Measurements from ENCODE around the gene KCNA2.

Gene KCNA2

DNA sequence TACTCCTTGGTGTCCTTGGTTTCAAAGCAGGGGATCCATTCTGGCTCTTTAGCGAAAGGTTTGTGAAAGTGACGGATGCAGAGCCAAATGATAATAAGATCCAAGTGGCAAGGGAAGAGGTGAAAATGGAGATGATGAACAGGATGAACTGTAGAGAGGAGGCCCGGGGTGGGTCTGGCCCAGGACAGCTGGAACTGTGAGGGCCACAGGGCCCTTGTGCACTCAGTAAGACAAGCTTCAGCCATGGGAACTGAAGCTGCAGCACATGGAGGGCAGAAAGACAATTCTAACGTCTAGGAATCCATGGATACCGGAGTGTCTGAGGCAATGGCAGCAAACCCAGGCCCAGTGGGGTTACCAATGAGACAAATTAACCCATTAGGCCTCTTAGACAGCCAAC is 4.8 kb downstream of the KCNA2 start:
- DNase-seq: no peak

DNA sequence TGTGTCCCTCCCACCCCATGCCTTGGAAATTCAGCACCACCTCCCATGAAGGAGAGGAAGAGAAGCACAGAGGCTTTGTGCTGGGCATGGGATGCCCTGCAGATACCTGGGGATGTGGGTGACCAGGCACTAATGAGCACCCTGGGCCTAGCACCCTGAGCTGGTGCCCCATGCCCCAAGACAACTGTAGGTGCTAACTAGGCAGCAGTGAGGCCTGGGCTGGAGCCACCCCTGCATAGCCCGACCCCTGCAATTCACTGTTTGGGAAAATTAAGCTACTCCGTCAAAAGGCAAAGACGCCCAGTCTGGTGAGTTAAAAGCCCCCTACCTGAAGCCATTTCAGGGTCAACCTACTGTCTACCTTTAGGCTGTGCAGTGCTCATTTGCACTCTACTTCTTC is 5.4 kb downstream of the KCNA2 start:
- DNase-seq: no peak

DNA sequence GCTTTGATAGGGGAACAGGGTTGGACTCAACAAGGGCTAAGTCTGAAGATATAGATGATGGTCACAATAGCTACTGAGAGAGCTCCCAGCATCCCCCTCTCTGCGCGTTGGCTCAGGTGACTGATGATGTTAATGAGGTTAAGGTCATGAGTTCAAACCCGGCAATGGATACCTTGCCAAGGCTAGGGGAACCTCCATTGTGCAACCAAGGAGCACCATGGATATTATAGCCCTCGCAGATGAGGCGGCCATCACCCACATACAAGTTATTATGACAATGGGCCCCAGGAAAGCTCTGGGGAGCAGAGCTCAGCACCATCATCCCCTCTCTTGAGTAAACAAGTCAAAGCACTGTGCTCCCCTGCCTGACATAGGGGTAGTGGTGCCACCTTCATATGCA is 8.2 kb downstream of the KCNA2 start:
- DNase-seq: no peak

DNA sequence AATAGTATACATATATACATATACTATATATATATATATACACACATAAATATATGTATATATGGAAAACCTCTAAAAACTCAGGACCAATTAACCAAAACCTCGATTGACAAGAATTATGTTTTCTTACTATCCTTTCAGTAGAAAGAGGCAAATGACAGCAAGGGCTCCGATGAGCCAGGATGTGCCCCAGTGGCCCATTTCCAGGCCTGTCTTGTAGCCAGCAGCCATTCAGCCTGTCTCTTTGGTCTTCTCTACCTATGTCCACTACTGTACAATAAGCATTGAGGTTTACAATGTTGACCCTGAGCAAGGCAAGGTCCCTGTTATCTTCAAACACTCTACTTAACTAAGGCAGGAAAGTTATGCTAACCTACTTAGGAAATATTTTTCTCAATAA is 9.8 kb downstream of the KCNA2 start:
- no peak for DNase-seq

DNA sequence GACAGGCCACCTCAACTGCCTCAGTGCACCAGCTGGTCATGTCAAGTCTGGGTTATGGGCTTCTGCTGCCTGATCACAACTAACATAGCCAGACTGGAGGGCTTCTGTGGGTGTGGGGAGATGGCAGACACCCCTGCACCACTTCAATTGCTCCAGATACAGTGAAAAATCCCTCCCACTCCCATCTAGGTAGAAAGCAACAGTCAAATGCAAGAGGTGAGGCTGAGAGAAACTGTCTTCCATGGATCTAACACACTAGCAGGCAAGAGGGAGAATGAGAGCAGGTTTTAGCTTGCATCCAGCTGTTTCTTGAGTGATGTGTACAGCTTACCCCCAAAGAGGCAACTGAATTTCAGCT is 10.8 kb downstream of the KCNA2 start:
- DNase-seq: no peak

DNA sequence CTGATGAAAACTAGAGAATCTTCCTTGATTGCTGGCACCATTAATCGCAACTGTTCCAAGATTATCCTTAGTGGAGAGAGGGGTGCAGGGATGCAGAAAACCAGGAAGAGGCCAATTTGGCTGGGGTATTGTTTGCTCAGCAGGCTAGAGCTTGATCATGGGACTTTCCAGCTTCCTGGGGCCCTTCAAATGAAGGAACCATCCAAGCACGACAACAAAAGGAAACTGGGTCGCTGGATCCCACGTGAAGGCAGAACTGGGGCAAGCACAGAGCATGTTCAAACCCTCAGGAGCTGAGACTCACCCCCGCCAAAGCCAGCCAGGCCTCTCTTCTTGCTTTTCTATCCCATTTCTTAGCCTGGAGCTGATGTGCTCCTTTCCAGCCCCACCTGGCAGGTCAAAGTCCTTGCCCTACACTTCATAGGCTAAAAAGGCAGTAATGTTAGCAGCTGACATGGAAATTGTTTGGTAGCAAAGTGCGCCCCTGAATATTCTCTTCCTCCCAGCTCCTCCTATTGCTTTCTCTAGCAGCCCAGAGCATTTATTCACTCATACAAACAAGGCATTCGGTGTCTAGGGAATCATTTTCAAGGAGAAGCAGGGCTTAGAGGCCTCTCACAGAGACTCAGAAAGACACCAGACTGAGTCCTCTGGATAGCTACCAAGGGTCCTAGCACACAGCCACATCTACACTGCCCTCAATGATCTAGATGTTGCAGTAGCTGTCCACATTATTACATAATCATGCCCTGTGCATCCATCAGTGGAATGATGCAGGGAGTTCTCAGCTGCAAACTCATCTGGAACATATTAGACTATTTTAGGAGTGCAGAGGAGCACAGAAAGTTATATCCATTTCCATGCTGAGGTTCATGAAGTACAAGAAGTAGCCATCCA is 11.5 kb downstream of the KCNA2 start:
- DNase-seq: no peak

DNA sequence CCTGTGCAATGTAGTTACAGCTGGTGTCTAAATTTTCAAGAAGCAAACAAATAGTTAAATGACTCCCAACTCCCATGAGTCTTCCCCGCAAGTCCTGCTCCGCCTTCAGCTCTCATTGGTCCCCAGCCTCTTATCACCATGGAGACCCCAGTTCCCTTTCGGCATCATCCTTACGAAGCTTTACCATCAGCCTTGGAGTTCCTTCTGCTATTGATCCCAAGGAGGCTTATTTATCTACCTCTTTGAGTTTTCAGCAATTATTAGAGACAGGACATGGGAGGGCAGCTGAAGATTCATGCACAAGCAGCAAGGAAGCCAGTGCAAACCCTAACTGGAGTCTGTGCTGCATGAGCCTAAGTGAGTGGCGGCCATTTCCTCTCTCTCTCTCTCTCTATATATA is 12.3 kb downstream of the KCNA2 start:
- no peak for DNase-seq

DNA sequence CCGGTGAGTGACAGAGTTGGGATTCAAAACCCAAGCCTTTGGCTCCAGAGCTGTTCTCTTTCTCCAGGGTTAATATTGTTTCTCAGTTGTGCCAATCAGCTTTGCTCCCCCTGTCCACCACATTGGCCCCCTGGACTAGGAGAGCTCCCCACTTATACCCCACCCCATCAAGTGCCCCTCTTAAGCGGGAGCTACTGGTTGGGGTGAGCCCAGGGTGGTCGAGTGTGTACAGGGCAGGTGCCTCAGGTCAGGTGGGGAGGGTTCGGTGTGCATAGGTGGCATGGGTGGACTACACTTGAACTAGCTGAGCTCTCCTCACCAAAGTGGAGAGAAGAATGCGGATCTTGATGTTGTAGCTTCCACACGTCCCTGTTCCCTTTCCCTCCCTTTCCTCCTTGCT is 14.2 kb downstream of the KCNA2 start:
- no peak for DNase-seq

DNA sequence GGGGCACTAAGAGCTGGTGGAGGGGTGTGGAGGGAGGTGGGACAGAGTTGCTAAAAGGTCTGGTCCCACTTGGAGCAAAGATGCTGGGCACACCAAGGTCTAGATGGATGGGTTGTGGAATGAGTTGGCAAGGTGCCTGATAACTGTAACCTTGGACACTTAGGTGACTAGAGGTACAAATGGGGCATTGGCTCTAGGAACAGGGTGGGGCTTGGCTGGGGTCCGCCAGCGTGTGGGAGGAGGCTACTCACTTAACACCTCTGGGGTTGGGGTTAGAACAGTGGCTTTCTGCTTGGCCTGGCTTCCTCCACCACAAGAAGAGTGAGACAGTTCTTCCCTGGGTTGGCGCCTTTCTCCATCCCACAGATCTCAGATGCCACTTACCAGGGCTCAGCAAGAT is 17.2 kb downstream of the KCNA2 start:
- DNase-seq: no peak

DNA sequence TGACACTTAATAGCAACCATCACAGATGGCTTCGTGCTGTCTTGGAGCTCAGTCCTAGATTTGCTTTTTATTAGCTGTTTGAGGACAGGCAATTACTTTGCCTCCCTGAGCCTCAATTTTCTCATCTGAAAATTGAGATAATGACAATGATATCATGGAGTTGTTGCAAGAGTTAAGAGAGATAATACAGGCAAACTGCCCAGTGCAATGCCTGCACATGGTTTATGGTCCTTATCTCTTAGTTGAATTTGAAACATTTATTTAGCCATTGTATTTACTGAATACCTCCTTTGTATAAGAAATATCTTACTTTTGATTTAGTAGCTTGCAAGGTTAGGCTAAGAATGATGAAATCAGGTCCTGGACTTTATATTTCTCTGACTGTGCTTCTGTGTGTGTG is 17.7 kb downstream of the KCNA2 start:
- no peak for DNase-seq

DNA sequence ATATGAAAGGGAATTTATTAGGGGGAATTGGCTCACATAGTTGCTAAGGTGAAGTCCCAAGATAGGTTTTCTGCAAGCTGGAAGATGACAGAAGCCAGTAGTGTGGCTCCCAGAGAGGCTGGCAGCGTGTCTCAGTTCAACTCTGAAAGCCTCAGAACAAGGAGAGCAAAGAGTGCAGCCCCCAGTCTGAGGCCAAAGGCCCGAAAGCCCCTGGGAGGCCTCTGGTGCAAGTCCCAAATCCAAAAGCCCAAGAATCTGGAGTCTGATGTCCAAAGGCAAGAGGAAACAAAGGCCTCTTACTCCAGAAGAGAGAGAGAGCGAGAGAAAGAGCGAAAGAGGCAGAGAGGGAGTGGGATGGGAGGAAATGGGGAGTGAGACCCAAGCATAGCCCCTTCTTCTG is 18.3 kb downstream of the KCNA2 start:
- DNase-seq: no peak

DNA sequence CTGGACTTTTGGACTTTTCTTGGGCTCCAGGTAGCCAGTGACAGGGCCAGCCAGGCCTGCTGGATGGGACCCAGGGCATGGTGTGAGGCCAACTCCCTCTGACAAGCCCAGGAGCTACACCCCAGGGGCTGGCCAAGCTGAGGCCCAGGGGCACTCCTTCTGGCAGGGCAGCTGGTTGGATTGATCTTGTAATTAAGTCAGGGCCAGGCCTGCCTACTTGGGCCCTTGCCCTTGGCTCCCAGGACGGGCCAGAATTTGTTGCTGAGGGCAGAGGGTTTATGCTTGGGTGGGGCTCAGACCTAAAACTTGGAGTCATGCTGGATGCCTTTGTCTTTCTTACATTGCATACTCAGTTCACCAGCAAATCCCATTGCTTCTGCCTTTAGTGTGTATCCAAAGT is 20.7 kb downstream of the KCNA2 start:
- no peak for DNase-seq

DNA sequence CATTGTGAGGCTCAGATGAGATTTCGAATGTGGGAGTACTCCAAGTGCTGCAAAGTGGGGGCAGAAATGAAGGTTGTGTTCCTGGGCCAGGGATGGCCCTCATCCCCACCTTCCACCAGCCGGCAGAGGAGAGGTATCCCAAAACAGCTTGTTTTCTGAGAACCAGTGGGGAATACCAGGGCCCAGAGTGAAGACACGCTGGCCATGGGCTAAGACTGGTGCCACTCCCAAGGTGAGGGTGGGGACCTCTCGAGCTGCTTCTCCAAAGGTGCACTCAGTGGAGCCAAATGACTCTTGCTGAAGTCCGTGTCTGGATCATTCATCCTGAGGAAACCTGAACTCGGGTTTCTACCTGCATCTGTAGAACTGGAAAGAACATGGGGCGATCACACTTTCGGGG is 22.1 kb downstream of the KCNA2 start:
- no peak for DNase-seq

DNA sequence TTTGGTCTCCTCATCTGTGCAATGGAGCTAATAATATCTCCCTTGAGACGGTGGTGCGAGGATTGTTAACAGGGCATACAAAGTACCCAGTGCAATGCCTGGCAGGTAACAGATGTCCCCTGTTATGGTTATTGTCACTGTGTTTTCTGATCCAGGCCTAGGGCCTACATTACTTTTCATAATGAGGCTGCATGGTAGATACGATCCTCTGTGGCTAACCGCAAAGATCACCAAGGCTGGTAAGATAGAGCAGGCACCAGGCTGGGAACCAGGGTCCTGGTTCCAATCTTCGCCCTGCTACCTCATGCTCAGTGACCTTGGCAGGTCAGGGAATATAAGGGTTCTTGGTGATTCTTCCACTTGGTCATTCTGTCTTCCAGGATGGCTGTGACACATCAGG is 22.7 kb downstream of the KCNA2 start:
- no peak for DNase-seq

DNA sequence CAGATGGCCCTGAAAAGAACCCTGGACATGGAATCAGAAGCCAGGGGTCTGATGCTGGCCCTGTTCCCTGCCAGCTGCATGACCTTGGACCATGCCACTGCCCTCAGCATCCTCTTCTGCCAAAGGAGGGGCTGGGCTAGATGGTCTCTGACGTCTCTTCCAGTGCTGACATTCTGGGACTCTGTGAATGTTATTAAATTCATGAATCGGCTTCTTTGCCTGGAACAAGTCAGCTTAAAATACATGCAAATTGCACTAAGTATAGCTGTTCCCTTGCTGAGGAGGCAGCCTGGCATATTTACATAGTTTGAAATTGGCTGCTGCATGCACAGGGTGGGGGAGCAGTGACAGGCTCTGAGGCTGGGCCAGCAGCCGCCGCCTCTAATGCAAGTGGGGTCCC is 23.8 kb downstream of the KCNA2 start:
- DNase-seq: no peak

DNA sequence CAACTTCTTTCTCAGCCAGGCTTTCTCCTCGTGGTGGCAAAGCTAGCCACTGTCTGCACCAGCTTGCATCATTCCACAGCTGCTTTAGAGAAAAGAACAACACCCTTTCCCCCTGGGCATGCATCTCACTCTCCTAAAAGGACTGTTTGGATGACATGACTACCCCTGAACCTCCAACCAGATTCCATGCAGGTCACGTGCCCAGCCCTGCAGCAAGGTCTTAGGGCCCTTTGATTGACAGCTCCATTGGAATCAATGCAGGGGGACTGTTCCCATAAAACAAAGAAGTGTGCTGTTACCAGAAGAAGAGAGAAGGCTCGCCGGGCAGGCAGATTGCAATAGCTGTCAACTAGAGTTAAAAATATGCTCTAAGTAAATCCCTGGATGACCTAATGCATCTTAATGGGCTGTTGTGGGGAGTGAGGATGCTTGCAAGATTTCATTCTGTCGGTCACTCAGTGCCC is 24.4 kb downstream of the KCNA2 start:
- DNase-seq: no peak

DNA sequence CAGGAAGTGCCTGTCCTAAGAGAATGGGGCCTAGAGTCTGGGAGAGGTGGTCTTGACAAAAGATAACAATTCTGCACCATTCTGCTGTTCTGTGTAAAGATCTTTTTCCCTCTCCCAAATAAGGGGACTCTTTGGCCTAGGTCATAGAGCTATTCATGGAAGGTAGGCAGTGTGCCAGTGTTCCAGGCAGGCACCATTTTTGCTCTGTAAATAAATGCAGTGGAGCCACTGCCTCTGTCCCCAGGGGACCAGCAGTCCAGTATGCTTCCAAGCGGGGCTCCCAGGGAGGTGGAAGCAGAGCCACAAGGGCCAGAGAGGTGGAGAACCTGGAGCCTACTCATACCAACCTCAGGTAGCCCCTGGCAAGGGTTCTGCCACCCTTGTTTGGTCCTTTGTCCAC is 25.9 kb downstream of the KCNA2 start:
- DNase-seq: no peak

DNA sequence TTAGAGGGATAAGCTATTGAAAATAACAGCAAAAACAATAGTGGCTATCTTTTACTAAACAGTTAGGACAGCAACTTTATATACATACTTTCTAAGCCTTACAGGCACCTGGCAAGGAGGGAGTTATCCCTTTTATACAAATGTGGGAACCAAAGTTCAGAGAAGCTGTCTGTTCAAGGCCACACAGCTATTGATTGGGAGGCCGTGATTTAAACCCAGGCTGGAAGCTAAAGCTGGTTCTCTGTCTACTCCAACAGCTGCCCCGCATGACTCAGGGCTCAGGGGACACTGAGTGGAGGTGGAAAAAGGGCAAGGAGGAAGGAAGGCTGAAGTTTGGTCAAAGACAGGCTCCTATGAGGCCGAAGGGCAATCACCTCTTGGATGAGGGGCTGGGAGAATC is 26.7 kb downstream of the KCNA2 start:
- no peak for DNase-seq

DNA sequence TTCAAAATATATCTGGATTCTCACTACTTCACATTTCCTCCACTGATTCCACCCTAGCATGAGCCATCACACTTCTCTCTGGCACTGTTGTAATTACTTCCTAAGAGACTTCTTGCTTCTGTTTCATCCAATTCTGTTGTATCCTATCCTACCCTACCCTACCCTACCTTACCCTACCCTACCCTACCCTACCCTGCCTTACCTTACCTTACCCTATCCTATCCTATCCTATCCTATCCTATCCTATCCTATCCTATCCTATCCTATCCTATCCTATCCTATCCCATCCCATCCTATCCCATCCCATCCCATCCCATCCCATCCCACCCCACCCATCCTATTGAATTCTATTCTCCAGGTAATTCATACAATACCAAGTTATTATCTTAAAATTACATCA is 29.7 kb downstream of the KCNA2 start:
- DNase-seq: no peak

DNA sequence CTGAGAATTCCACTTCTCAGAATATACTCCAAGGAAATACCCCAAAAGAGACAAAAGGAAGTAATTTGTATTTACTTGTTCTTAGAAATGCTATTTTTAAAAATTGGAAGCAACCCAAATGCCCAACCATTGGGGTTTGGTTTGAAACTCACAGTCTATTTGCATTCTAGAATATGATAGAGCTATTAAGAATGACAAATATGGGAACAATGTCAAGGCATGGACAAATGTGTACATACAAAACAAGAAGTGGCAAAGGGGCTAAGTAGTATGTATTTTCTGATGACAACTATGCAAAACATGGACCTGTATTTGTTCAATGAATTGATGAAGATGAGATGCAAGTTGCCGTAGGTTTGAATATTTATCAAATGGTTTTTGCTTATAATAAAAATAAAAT is 32.8 kb downstream of the KCNA2 start:
- DNase-seq: no peak

DNA sequence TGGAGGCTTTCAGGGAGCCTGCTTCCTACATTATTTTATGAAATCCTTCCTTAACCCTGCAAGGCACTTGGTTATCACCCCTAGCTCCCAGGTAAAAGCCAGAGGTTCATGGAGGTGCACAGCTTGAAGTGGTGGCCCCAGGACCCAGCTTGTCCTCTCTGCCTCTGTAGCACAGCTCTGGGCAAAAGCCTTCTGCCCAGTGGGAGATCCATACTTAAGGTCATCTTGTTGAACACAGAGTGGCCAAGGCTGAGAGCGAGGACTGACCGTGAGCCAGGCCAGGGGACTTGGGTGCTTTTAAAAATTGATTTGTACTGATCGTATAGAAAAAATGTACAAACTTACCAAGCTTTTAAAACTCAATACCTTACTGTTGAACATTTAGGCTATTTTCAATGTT is 33.4 kb downstream of the KCNA2 start:
- DNase-seq: no peak

DNA sequence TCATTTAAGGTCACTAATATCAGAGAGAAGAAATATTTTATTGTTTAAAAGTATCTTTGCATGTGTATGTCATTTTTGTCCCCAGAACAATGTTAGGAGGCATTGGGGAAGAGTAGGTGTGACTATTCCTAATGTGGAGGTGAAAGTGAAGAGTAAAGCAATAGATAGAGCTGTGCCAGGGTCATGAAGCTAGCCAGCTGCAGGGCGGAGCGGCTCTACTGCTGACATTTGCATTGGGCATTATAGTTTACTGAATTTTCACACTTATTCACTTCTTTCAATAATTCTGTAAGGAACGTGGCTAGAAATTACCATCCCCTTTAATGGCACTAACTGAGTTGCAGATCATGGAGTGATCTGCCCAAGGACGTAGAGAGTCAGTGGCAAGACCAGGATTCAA is 35.3 kb downstream of the KCNA2 start:
- no peak for DNase-seq

DNA sequence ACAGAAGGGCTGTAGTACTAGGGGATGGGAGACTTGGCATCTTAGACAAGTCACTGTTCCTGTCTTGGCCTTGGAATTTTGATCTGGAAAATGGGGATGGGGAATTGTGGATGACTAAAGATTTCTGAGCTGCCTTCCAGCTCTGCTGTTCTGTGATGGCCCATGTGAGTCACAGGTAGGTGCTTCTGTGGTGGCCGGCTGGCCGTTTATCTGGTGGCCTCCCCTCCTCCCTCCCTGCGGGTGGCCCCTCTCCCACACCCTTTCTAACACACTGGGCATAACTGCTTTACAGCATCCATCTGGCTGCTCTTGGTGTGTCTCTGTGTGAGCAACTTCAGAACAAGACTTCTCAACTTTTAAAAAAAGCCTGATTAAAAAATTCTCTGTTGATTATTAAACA is 35.9 kb downstream of the KCNA2 start:
- no peak for DNase-seq

DNA sequence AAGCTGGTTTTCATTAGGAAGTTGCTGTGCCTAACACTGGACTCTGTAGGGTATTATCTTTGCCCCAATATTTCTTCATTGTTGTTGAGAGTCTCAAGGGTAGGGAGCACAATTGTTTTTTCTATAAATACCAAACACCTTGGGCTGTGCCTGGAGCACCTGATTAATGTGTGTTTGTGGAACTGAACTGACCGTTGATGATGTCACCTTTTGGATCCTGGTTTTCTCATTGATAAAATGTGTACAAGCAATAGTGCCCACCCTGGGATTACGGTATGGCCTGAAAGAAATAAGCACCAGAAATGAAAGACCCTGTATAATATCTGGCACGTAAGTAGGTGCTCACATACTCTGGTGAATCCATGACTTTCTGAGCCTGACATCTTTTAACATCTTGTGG is 39.3 kb downstream of the KCNA2 start:
- DNase-seq: no peak

DNA sequence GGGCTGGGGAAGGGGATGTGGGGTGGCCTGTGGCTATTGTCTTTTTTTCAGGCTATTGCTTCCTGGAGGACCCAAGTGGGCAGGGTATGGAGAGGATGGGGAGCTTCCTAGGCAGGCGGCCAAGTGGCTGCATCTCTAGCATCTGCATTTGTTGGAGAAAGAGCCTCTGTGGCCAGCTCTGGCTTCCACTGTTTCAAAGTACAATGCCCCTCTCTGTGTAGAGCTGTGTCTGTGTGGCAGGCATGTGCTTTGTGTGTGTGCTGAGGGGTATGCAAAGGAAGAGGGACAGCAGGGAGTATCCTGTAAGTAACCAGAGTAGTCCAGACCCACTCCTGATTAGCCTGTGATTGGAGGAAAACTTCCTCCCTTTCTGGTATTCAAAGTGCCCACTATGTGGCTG is 40.6 kb downstream of the KCNA2 start:
- no peak for DNase-seq

All from stimulated activated naive CD4-positive, alpha-beta T cell (primary cell).